GM13977 (cell line): ENCODE measurements around the gene EGFL7.
"Not testable (repeated sequence)": the region's sequence is repeated elsewhere in the genome, so short reads cannot be mapped to it uniquely, and the experiment has no call there.

Source experiments
- DNase-seq: peaks from one replicate; pipeline ENCODE4 v3.0.0; 2012; ENCODE audit warnings: low spot score
- CTCF ChIP-seq: IDR thresholded peaks from 2 replicates; pipeline ENCODE4 v1.5.1; 2012; ENCODE audit warnings: mild to moderate bottlenecking, control low read depth; ENCODE audit not compliant: insufficient read depth; ENCODE audit errors: extremely low read depth, missing control alignments
- in situ Hi-C: fragments of 300-500 bp; cut with MboI; formaldehyde crosslinking; loops from one replicate; pipeline ENCODE4 v1.12.0; 2022; ENCODE audit warnings: low sequenced_read_pairs, low pct_unique_long_range_greater_than_20kb, mixed read lengths, inconsistent platforms; ENCODE audit not compliant: unreplicated experiment

The EGFL7 gene

GRCh38 chr9:136709454-136710109 lies 46.9 kb downstream of the EGFL7 start:
- in situ Hi-C loops, result no loop called here
- TF ChIP-seq CTCF, result no peak
- DNase-seq, result no peak

- DNase-seq, result no peak
- in situ Hi-C loops, result no loop called here
- no peak for TF ChIP-seq CTCF
Measured at GRCh38 chr9:136710543-136710942, 47.8 kb downstream of the EGFL7 start.

- in situ Hi-C loops, DNase-seq: not testable (repeated sequence)
Measured at GRCh38 chr9:136711219-136711648, 48.5 kb downstream of the EGFL7 start.

- in situ Hi-C loops, result no loop called here
- peak; percentile 80 for DNase-seq
- TF ChIP-seq CTCF, result no peak
Measured at GRCh38 chr9:136711751-136712689, 49.3 kb downstream of the EGFL7 start, which contains the start of gene DIPK1B. TSS of gene DIPK1B (plus strand) at chr9:136712572. CDS start at chr9:136712666, 94 bp downstream.

GRCh38 chr9:136712690-136713544 lies 50.2 kb downstream of the EGFL7 start:
- DNase-seq, result no peak
- no peak for TF ChIP-seq CTCF
- in situ Hi-C loops, result no loop called here

GRCh38 chr9:136713550-136713949 lies 50.8 kb downstream of the EGFL7 start:
- no peak for DNase-seq
- in situ Hi-C loops, result no loop called here
- no peak for TF ChIP-seq CTCF
